NCI-H1105 (cell line): ENCODE measurements around the gene TOP3B.

ENCODE experiments used
- DNase-seq: peaks from one replicate; lab custom pipeline; 2025; lab: John Stamatoyannopoulos, UW

TOP3B gene, protein sequence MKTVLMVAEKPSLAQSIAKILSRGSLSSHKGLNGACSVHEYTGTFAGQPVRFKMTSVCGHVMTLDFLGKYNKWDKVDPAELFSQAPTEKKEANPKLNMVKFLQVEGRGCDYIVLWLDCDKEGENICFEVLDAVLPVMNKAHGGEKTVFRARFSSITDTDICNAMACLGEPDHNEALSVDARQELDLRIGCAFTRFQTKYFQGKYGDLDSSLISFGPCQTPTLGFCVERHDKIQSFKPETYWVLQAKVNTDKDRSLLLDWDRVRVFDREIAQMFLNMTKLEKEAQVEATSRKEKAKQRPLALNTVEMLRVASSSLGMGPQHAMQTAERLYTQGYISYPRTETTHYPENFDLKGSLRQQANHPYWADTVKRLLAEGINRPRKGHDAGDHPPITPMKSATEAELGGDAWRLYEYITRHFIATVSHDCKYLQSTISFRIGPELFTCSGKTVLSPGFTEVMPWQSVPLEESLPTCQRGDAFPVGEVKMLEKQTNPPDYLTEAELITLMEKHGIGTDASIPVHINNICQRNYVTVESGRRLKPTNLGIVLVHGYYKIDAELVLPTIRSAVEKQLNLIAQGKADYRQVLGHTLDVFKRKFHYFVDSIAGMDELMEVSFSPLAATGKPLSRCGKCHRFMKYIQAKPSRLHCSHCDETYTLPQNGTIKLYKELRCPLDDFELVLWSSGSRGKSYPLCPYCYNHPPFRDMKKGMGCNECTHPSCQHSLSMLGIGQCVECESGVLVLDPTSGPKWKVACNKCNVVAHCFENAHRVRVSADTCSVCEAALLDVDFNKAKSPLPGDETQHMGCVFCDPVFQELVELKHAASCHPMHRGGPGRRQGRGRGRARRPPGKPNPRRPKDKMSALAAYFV

GRCh38 chr22:21982338-21982965 lies at the start of gene TOP3B:
Gene TOP3B, minus strand, starts transcription at chr22:21982787. Its CDS starts 7,078 bp downstream, at chr22:21975709.
- DNase-seq = peak; percentile 70

- no peak for DNase-seq
Measured at GRCh38 chr22:22031183-22031945, 48.8 kb upstream of the TOP3B start.

DNA sequence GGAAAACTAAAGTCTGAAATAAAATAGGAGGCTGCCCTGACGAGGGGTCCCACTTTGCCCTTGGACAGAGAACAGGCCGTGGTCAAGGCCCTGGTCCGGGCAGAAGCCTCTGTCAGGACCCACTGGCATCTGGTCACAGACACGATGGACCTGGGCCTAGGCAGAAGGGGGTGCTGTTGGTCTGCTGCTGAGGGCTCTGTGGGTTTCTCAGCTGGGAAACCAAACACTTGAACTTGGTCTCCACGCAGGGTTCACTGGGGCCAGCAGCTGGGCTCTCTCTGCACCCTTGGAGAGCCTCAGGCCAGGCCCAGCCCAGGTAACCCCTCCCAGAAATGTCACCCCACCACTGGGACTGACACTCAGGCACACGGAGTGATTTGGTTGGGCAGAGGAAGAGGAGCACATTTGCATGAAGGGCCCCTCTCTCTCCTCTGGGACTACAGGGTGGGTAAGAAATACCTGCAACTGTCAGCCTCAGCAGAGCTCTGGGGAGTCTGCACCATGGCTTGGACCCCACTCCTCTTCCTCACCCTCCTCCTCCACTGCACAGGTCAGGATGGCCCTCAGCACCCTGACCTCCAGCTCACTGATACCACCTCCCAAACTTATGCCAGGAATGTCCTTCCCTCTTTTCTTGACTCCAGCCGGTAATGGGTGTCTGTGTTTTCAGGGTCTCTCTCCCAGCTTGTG lies 48.1 kb upstream of the TOP3B start:
- DNase-seq = no peak

DNA sequence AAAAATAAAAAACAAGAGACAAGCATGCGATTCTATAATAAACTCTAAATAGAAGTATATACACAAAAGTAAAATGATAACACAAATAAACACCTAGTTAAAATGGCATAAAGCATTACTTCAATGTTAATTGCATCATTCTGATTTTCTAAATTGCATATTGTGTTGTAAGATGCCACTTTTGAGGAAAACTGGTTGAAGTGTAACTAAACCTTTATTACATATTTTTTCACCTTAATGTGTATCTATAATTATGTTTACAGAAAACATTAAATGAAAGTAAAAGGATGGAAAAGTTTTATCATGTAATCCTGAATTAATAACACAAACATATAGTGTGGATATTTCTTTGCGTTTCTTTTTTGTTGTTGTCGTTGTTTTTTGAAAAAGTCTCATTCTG lies 45.4 kb upstream of the TOP3B start:
- no peak for DNase-seq

DNA sequence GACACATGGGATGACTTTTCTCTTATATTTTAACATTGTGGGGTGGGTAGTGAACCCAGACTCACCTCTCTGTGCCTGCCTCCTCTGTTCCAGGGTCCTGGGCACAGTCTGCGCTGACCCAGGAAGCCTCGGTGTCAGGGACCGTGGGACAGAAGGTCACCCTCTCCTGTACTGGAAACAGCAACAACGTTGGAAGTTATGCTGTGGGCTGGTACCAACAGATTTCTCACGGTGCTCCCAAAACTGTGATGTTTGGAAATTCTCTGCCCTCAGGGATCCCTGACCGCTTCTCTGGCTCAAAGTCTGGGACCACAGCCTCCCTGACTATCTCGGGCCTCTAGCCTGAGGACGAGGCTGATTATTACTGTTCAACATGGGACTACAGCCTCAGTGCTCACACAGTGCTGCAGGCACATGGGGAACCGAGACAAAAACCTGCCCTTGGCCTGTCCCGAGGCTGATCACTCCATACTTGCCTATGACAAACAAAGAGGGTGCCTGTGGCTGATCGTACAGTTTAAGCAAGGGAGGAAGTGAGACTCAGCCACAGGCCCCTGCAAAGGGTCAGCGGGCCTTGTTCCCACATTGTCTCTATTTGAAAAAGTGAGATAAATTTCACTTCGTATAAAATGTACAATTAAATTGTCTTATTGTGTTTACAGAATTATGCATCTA lies 43.7 kb upstream of the TOP3B start:
- no peak for DNase-seq

DNA sequence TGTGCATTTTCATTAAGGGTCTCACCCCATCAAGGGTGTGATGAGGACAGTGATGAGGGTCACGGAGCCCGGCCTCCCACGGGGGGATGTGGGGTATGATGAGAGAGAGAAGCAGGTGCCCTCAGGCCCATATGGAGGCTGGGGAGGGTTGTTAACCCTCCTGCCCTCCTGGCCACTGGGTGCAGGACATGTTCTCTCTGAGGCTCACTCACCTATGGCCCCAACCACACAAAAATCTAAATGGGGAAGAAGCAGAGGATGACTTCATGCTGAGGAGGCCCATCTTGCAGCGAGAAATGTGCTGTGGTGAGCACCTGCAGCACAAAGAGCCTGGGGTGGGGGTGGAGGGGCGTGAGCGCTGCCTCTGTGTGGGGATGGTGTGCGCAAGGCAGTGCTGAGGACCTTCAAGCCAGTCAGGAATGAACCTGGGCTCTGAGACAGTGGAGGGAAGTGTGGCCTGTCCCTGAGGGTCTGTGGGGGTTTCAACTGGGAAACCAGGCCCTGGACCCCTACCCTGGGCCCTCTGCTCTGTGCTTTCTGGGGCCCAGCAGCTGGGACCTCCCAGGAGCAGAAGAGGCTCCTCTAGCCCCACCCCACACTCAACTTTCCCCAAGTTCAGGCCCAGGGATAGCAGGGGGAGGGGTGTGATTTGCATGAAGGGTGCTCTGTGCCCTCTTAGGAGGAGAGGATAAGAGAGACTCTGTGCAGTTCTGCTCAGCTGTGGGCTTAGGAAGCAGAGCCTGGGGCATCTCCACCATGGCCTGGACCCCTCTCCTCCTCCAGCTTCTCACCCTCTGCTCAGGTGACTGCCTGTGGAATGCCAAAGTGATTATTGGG lies 43.0 kb upstream of the TOP3B start:
- DNase-seq = no peak

GRCh38 chr22:22024440-22024839 lies 41.9 kb upstream of the TOP3B start:
- DNase-seq = no peak

GRCh38 chr22:22023581-22024137 lies 41.1 kb upstream of the TOP3B start:
- no peak for DNase-seq

GRCh38 chr22:22022947-22023534 lies 40.5 kb upstream of the TOP3B start:
- no peak for DNase-seq

- no peak for DNase-seq
Measured at GRCh38 chr22:22022255-22022840, 39.8 kb upstream of the TOP3B start.

- no peak for DNase-seq
Measured at GRCh38 chr22:22021162-22021750, 38.7 kb upstream of the TOP3B start.

- DNase-seq = no peak
Measured at GRCh38 chr22:22020425-22020852, 37.9 kb upstream of the TOP3B start.

DNA sequence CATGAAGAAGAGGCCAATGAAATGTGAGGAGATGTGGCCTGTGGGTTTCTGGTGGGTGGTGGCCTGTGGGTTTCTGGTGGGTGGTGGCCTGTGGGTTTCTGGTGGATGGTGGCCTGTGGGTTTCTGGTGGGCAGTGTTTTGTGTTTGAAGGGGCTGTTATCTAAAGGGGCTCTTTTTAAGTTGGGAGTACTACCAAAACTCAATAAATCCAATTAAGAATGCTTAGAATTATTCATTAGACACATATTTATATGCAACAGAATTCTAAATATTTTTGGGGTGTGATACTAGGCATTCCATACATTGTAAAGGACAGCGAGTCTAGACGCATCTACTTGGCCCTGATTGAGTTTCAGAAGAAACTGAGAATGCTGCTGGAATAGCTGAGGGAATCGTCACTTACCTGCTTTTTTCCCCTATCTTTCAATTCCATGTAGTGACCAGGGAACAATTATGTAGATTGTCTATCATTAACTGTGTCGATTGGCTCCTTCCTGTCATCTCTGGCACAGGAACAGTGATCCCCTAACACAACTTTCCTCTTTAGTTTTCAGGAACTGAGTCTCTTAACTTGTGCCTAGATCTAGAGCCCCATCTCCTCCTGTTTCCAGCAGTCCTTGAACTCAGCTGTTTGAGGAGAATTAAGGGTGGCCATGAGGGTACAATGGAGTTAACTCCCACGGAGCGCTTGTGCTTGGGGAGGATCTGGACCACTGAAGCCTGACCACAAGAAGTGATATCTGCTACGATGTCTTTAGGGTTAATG lies 37.3 kb upstream of the TOP3B start:
- no peak for DNase-seq

DNA sequence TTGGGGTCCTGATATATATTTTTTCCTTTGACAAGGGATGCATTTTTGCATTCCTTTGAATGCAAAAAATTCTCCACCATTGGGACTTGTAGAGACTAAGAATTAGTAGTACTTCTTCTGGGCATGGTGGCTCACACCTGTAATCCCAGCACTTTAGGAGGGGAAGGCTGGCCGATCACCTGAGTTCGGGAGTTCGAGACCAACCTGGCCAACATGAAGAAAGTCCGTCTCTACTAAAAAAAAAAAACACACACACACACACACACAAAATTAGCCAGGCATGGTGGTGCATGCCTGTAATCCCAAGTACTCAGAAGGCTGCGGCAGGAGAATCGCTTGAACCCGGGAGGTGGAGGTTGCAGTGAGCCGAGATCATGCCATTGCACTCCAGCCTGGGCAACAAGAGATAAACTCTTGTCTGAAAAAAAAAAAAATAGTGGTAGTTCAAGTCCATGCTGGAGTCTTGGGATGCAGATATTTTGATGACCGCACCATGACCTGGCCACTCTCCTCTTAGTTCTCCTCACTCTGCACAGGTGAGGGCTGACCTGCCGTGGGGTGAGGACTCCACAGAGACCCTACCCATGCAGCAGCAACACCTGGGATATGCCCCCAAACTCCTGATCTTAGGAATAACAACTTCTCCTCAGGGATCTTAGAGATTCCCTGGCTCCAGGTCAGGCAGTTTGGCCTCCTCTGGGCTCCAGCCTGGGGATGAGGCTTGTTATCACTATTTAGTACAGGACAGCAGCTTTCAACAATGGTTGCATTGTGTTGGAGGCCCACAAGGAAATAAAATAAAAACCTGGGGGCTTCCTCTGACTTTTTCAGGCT lies 36.5 kb upstream of the TOP3B start:
- DNase-seq = no peak

DNA sequence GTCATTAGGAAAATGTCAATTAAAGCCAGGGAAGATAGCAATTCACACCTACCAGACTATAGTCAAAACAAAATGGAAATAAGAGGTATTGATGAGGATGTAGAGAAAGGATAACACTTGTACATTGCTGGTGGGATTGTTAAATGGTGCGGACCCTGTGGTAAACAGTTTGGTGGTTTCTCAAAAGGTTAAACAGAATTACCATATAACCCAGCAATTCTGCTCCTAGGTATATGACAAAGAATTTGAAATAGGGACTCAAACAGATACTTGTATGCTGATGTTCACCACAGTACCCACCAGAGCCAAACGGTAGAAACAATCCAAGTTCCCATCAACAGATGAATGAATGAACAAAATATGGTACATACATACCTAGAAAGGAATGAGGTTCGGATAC lies 33.0 kb upstream of the TOP3B start:
- DNase-seq = no peak

DNA sequence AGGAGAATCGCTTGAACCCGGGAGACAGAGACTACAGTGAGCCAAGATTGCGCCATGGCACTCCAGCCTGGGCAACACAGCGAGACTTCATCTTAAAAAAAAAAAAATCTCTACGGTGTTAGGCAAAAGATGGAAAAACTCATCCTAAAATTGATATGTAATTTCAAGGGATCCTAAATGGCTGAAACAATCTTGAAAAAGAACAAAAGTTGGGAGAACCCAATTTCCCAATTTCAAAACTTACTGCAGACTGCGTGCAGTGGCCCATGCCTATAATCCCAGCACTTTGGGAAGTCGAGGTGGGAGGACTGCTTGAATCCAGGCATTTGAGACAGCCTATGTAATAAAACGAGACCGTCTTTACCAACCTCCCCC lies 31.7 kb upstream of the TOP3B start:
- DNase-seq = no peak
